IMR-90 (cell line): Measurements from ENCODE around the gene YARS2.

Experiments used
- CEBPB ChIP-seq: IDR thresholded peaks from 2 replicates; pipeline ENCODE4 v1.6.1; 2012; ENCODE audit warnings: low read depth, low read length, improper control_type of control experiment
- CTCF ChIP-seq: conservative IDR thresholded peaks from 2 replicates; pipeline ENCODE4 v1.5.1; 2012; ENCODE audit warnings: mild to moderate bottlenecking, low read depth, low read length, improper control_type of control experiment
- MAZ ChIP-seq: IDR thresholded peaks from 2 replicates; pipeline ENCODE4 v1.6.1; 2012; ENCODE audit warnings: low read depth, mild to moderate bottlenecking, low read length, improper control_type of control experiment, moderate library complexity, borderline replicate concordance
- POLR2A ChIP-seq: IDR thresholded peaks from 2 replicates; pipeline ENCODE4 v1.6.1; 2012; ENCODE audit warnings: mild to moderate bottlenecking, low read depth, low read length
- RAD21 ChIP-seq: IDR thresholded peaks from 2 replicates; pipeline ENCODE4 v1.6.1; 2012; ENCODE audit warnings: low read length, improper control_type of control experiment
- USF2 ChIP-seq: fragments of 150-350 bp; IDR thresholded peaks from 2 replicates; pipeline ENCODE4 v1.6.1; 2017; ENCODE audit warnings: mild to moderate bottlenecking, antibody characterized with exemption, low read length, low read depth

GRCh38 chr12:32727237-32727636 lies 28.5 kb downstream of the YARS2 start:
- no peak for TF ChIP-seq RAD21
- TF ChIP-seq CTCF: no peak
- no peak for TF ChIP-seq POLR2A
- no peak for TF ChIP-seq USF2
- no peak for TF ChIP-seq MAZ
- TF ChIP-seq CEBPB: no peak
